Lower leg skin (tissue), 4 donors: ENCODE results near the gene IL36G. TPM values are rescaled to one million over a fixed set of nuclear protein-coding genes. Genes with fewer than 3 reads are reported as not detected.
A peak's percentile ranks its signal among the peaks of the same experiment; 100 is the strongest.

Source experiments
- DNase-seq, 2 donors: peaks; one replicate each; pipeline ENCODE4 v3.0.0-alpha.2; 2019; ENCODE audit warnings: low spot score in 2 of 2
- H3K4me3 ChIP-seq: fragments of 200-600 bp; sonication (generic); 2 replicates; pipeline ENCODE4 v1.5.1; 2017; ENCODE audit warnings: mild to moderate bottlenecking, low read depth; ENCODE audit not compliant: poor library complexity, severe bottlenecking
- CTCF ChIP-seq, 3 donors: fragments of 450-650 bp; IDR thresholded peaks; one replicate each; pipeline ENCODE4 v1.5.1; 2016; ENCODE audit warnings: antibody characterized with exemption in 3 of 3, mild to moderate bottlenecking in 3 of 3, moderate library complexity in 2 of 3
- POLR2A ChIP-seq, 2 donors: fragments of 450-650 bp; IDR thresholded peaks; one replicate each; pipeline ENCODE4 v1.6.1; 2016 to 2017; ENCODE audit warnings: antibody characterized with exemption in 2 of 2, mild to moderate bottlenecking in 1 of 2, moderate library complexity in 1 of 2
- WGBS, 2 donors: methylation state at CpG; one replicate each; pipeline ENCODE4 v1.1.5; 2018; 5-methylcytosine and 5-hydroxymethylcytosine counted together
- intact Hi-C: fragments of 100-400 bp; cut with DNase I; formaldehyde crosslinking; loops from one replicate; pipeline ENCODE4 v1.15.0; 2023; ENCODE audit warnings: low total_unique reads
- total RNA-seq, 4 donors: library from RNA; depleted of rRNA; stranded (reverse); fragments of >200 nt; gene quantifications; one replicate each; pipeline ENCODE4 v1.1.0, GENCODE V29; 2016

IL36G gene
- total RNA-seq, 4 donors from 2014 or later = 19.1 to 65.1 (median 24.5) TPM

- no peak overlapping the region for H3K4me3 ChIP-seq
- 80 to 89% methylated on average over 8 of the region's 8 CpGs for WGBS, 2 donors
- intact Hi-C loops = no loop called here
- no peak for DNase-seq
- TF ChIP-seq POLR2A (IDR thresholded peaks at IDR 0.05) (no peak), CTCF (IDR thresholded peaks at IDR 0.05) (no peak)
These were observed 28.4 kb upstream of the IL36G start for GRCh38 chr2:112949456-112949855.

- no peak for DNase-seq
- TF ChIP-seq POLR2A (IDR thresholded peaks at IDR 0.05) (no peak), CTCF (IDR thresholded peaks at IDR 0.05) (no peak)
- intact Hi-C loops = no loop called here
- 77 to 81% methylated on average over 7 of the region's 7 CpGs for WGBS, 2 donors
- H3K4me3 ChIP-seq = no peak overlapping the region
These were observed 23.4 kb upstream of the IL36G start for GRCh38 chr2:112954364-112954763.

GRCh38 chr2:112957511-112957910 lies 20.3 kb upstream of the IL36G start:
- intact Hi-C loops = no loop called here
- 91 to 94% methylated on average over 3 of the region's 3 CpGs for WGBS, 2 donors

GRCh38 chr2:112958428-112959108 lies 19.2 kb upstream of the IL36G start:
- TF ChIP-seq POLR2A (IDR thresholded peaks at IDR 0.05) = no peak
- no peak for TF ChIP-seq CTCF (IDR thresholded peaks at IDR 0.05)
- 50 to 59% methylated on average over 9 of the region's 9 CpGs for WGBS, 2 donors
- DNase-seq = peak in 1 of 2 donors; percentile 23
- H3K4me3 ChIP-seq = no peak overlapping the region
- intact Hi-C loops = no loop called here

More at GRCh38 chr2:112957511-112957910, 20.3 kb upstream of the IL36G start:
- H3K4me3 ChIP-seq = no peak overlapping the region
- no peak for TF ChIP-seq CTCF (IDR thresholded peaks at IDR 0.05)
- no peak for TF ChIP-seq POLR2A (IDR thresholded peaks at IDR 0.05)
- DNase-seq = no peak

- 72% methylated on average over 14 of the region's 14 CpGs for WGBS, 2 donors
- intact Hi-C loops = no loop called here
These were observed 18.5 kb upstream of the IL36G start for GRCh38 chr2:112959109-112959812.

More at GRCh38 chr2:112959109-112959812, 18.5 kb upstream of the IL36G start:
- TF ChIP-seq CTCF (IDR thresholded peaks at IDR 0.05) (no peak), POLR2A (IDR thresholded peaks at IDR 0.05) (no peak)
- no peak overlapping the region for H3K4me3 ChIP-seq
- DNase-seq = no peak
